Naive B cell (primary cell): ENCODE measurements around the gene HDAC10. TPM values are rescaled to one million over a fixed set of nuclear protein-coding genes. Genes with fewer than 3 reads are reported as not detected.

Source experiments
- ATAC-seq, 2 donors: fragments of 150-1000 bp; cut with Tn5 transposase; 2 replicates each; pipeline ENCODE4 v1.10.0; 2021; ENCODE audit warnings: low read depth in 2 of 2, mild to moderate bottlenecking in 2 of 2, moderate library complexity in 2 of 2
- DNase-seq: peaks from one replicate; pipeline ENCODE4 v3.0.0; 2022
- H3K27ac Mint-ChIP-seq, 6 donors: one replicate each; pipeline ENCODE4 v1.8.0; 2020 to 2022; ENCODE audit warnings: mild to moderate bottlenecking in 6 of 6, mixed read lengths in 6 of 6, moderate library complexity in 5 of 6, inconsistent platforms in 2 of 6
- H3K27me3 Mint-ChIP-seq, 3 donors: one replicate each; pipeline ENCODE4 v1.8.0; 2021 to 2022; ENCODE audit warnings: mixed read lengths in 3 of 3, mild to moderate bottlenecking in 1 of 3
- H3K36me3 Mint-ChIP-seq, 2 donors: one replicate each; pipeline ENCODE4 v1.8.0; 2020 to 2022; ENCODE audit warnings: mixed read lengths in 2 of 2, inconsistent platforms in 1 of 2, mild to moderate bottlenecking in 1 of 2
- H3K4me1 Mint-ChIP-seq, 3 donors: one replicate each; pipeline ENCODE4 v1.8.0; 2020 to 2022; ENCODE audit warnings: mixed read lengths in 3 of 3, inconsistent platforms in 1 of 3, mild to moderate bottlenecking in 1 of 3, moderate library complexity in 1 of 3
- H3K4me3 Mint-ChIP-seq, 8 donors: one replicate each; pipeline ENCODE4 v1.8.0; 2020 to 2022; ENCODE audit warnings: mild to moderate bottlenecking in 8 of 8, mixed read lengths in 8 of 8, moderate library complexity in 8 of 8, inconsistent platforms in 2 of 8
- H3K9me3 Mint-ChIP-seq, 7 donors: one replicate each; pipeline ENCODE4 v1.8.0; 2020 to 2022; ENCODE audit warnings: mixed read lengths in 7 of 7, mild to moderate bottlenecking in 5 of 7, inconsistent platforms in 2 of 7, moderate library complexity in 1 of 7
- polyA plus RNA-seq, 6 donors: library from polyadenylated mRNA; unstranded; fragments of 300-500 nt; fragmentation: Illumina TruSeq; gene quantifications; one replicate each; pipeline ENCODE4 v1.2.3, GENCODE V29; 2021; ENCODE audit warnings: low read depth in 6 of 6

HDAC10 gene
- polyA plus RNA-seq, 6 donors from 2014 or later = 4.6 to 8.2 (median 6.3) TPM

DNA sequence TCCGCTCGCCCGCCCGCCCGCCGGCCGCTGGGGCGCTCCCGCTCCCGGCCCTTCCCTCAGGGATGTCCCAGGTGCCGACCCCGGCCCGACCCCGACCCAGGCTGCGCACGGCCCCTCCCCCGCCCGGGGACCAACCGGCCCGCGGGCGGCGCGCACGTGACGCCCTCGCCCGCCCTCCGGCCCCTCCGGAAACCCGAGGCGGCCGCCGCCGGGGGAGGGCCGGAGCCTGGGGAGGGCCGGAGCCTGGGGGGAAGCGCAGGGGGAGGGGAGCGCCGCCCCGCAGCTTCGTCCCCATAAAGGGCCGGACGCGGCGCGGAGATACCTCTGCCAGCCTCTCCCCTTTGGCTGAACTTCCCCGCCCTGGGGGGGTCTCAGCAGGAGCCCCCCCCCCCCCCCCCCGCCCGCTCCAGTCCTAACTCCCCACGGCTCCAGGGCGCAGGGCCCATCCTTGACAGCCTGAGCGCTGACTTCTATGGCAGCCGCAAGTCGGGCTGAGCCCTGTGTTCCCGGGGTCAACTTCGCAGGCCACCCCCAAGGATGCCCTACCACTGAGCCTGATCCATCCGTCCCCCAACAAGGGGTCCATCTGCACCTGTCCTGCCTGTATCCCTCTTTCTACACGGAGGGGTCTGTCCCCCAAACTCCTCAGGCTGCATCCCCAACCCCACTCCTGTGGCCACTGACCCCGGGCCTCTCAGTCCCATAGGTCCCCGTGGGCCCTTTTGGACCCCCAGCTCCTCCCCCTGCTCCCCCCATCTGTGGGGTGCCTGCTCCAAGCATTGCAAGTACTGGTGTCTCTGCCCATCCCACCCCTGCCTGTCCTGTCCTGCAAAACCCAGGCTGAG is 10.8 kb upstream of the HDAC10 start, which contains the start of gene MAPK12:
MAPK12 (minus strand) TSS at position 69 of the 845 bp plus-strand sequence. CDS start 174 bp downstream, outside the sequence.
- H3K9me3 Mint-ChIP-seq = no peaks in the 10 kb centered on the region
- ATAC-seq (peak in 1 of 2 donors; percentile 3), DNase-seq (no peak)
- peaks cover 6 to 15% (median 14%) of the 10 kb centered on the region in 3 donors for H3K4me1 Mint-ChIP-seq
- peaks cover 0 to 51% (median 9%) of the 10 kb centered on the region in 3 donors for H3K27me3 Mint-ChIP-seq
- H3K4me3 Mint-ChIP-seq = peak within 1 kb of the TSS; percentile 45 to 83 (median 68)
- H3K27ac Mint-ChIP-seq = peak within 1 kb of the TSS in 1 of 6 donors; percentile 29
- H3K36me3 Mint-ChIP-seq = no peaks in the 10 kb centered on the region

DNA sequence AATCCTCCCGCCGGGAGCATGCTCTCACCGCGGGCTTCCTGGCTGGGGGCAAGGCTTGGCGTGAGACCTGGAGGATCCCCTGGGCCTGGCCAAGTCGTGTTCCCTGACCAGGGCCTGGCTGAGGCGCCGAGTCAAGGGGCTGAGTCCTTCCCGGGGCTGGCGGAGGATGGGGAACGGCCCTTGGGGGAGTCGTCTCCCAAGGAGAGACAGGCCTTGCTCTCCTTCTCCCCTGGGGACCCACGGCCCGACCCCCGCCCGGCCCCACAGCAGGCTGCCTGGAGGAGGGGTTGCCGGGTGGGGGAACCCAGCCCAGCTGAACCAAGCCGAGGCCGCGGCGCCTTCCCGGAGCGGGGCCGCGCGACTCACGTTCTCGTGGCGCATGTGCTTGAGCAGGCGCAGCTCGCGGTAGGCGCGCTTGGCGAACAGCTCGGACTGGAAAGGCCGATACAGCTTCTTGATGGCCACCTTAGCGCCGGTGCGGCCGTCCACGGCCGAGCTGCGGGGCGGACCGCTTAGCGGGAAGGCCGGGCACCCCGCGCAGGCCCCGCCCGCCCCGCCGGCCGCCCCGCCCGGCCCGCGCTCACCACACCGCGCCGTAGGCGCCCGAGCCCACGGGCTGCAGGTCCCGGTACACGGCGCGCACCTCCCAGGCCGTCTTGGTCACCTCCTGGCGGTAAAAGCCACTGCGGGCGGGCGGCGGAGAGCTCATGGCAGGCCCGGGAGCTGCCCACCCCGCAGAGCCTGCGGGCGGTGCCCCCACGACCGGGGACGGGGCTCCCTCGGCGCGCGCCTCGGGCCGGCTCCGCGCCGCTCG is 9.9 kb upstream of the HDAC10 start:
- H3K4me3 Mint-ChIP-seq = peak overlapping the region in 2 of 8 donors; percentile 27 to 50
- no peak overlapping the region for H3K27ac Mint-ChIP-seq
- DNase-seq = no peak
- no peaks in the 10 kb centered on the region for H3K9me3 Mint-ChIP-seq
- H3K4me1 Mint-ChIP-seq = peaks cover 6 to 15% (median 14%) of the 10 kb centered on the region in 3 donors
- H3K36me3 Mint-ChIP-seq = no peaks in the 10 kb centered on the region
- H3K27me3 Mint-ChIP-seq = peaks cover 0 to 47% (median 9%) of the 10 kb centered on the region in 3 donors
- ATAC-seq = peak; percentile 35 to 36

GRCh38 chr22:50260434-50260800 is 9.4 kb upstream of the HDAC10 start:
- H3K4me1 Mint-ChIP-seq = peaks cover 6 to 15% (median 14%) of the 10 kb centered on the region in 3 donors
- no peak overlapping the region for H3K27ac Mint-ChIP-seq
- DNase-seq (no peak), ATAC-seq (no peak)
- peaks cover 0 to 45% (median 9%) of the 10 kb centered on the region in 3 donors for H3K27me3 Mint-ChIP-seq
- H3K4me3 Mint-ChIP-seq = peak overlapping the region in 4 of 8 donors; percentile 15 to 50 (median 28)
- H3K9me3 Mint-ChIP-seq = no peaks in the 10 kb centered on the region
- no peaks in the 10 kb centered on the region for H3K36me3 Mint-ChIP-seq

DNA sequence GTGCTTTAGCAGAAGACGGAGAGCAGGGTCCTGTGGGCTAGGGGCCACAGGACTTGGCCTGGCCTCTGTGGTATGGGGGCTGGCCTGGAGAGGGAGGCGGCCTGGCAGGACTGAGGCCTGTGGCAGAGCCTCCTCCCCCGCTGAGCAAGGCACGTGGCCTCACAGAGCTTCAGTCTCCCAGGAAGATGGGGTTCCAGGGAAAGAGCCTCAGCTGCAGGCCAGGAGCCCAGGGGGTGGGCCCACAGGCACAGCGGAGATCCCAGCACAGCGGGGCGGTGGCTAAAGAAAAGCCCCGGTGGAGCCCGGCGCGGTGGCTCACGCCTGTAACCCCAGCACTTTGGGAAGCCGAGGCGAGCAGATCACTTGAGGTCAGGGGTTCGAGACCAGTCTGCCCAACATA is 8.2 kb upstream of the HDAC10 start:
- H3K27ac Mint-ChIP-seq = no peak overlapping the region
- ATAC-seq (no peak), DNase-seq (no peak)
- peaks cover 6 to 14% (median 11%) of the 10 kb centered on the region in 3 donors for H3K4me1 Mint-ChIP-seq
- peak overlapping the region in 3 of 8 donors; percentile 15 to 44 (median 40) for H3K4me3 Mint-ChIP-seq
- no peaks in the 10 kb centered on the region for H3K9me3 Mint-ChIP-seq
- no peaks in the 10 kb centered on the region for H3K36me3 Mint-ChIP-seq
- H3K27me3 Mint-ChIP-seq = peaks cover 0 to 42% (median 9%) of the 10 kb centered on the region in 3 donors

GRCh38 chr22:50258361-50259292 is 7.6 kb upstream of the HDAC10 start:
- DNase-seq (no peak), ATAC-seq (peak; percentile 26 to 34)
- H3K4me1 Mint-ChIP-seq = peaks cover 6 to 14% (median 11%) of the 10 kb centered on the region in 3 donors
- no peaks in the 10 kb centered on the region for H3K36me3 Mint-ChIP-seq
- peaks cover 0 to 35% (median 9%) of the 10 kb centered on the region in 3 donors for H3K27me3 Mint-ChIP-seq
- no peak overlapping the region for H3K27ac Mint-ChIP-seq
- peak overlapping the region in 3 of 8 donors; percentile 15 to 32 (median 24) for H3K4me3 Mint-ChIP-seq
- H3K9me3 Mint-ChIP-seq = no peaks in the 10 kb centered on the region

DNA sequence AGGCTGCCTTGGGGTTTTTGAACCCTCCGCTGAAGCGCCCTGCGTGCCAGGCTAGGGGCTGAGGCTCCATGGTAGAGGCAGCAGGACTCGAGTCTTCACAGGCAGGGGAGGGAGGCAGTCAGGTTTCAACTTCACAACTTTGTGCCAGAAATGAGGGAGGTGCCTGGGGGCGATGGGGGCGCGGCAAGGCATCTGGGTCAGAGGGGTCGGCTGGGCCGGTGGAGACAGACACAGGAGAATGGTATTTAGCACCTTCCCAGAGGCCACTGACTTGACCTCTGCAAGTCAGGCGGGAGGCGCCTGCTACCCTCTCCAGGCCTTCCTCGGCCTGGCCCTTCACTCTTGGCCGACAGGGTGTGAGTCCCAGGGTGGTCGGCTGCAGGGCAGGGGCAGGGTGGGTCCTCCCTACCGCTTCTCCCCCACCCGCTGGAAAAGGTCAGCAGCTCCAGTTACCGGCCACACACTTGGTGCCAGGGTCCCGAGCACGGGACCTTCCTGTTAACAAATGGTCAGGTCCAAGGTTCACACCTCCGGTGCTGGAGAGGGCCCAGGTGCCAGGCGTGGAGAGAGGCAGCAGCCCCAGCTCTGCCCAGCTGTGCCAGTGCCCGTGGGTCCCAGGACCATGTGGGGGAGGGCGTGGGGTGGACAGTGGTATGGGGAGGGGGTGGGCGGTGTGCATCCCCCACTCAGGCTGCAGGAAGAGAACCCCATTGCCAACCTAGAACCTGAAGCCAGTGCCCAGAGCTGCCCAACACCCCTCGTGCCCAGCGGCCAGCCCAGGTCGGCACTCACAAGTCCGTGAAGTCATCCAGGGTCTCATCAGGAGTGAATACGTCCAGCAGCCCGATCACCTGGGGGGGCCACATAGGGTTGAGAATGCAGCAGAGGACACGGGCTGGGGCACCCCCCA is 6.6 kb upstream of the HDAC10 start:
- Mint-ChIP-seq H3K4me3 (no peak overlapping the region), H3K9me3 (no peaks in the 10 kb centered on the region), H3K27ac (peak overlapping the region in 2 of 6 donors; percentile 15 to 16), H3K4me1 (peaks cover 6 to 9% (median 9%) of the 10 kb centered on the region in 3 donors), H3K27me3 (peaks cover 0 to 26% (median 9%) of the 10 kb centered on the region in 3 donors), H3K36me3 (no peaks in the 10 kb centered on the region)
- no peak for ATAC-seq
- DNase-seq = no peak

DNA sequence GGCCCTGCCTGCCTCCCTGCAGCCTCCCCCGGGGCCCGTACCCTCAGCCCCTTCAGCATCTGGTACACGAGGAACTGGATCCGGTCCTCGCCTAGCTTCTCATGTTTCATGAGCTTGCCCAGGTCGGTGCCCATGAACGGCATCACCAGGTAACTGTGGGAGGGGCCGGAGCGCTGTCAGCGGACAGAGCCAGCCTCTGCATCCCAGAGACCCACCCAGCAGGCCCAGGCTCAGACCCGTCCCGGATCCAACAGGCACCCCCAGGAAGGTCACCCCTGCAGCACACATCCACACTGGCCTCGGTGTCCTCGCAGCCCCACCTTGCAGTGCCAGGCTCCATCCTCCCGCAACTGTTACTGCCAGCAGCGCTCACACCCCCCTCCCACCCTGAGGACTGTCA is 6.0 kb upstream of the HDAC10 start:
- Mint-ChIP-seq H3K27me3 (peaks cover 0 to 19% (median 3%) of the 10 kb centered on the region in 3 donors), H3K9me3 (no peaks in the 10 kb centered on the region), H3K27ac (peak overlapping the region in 1 of 6 donors; percentile 15), H3K4me1 (peaks cover 2 to 5% (median 2%) of the 10 kb centered on the region in 3 donors), H3K36me3 (no peaks in the 10 kb centered on the region), H3K4me3 (no peak overlapping the region)
- ATAC-seq = no peak
- DNase-seq = no peak

DNA sequence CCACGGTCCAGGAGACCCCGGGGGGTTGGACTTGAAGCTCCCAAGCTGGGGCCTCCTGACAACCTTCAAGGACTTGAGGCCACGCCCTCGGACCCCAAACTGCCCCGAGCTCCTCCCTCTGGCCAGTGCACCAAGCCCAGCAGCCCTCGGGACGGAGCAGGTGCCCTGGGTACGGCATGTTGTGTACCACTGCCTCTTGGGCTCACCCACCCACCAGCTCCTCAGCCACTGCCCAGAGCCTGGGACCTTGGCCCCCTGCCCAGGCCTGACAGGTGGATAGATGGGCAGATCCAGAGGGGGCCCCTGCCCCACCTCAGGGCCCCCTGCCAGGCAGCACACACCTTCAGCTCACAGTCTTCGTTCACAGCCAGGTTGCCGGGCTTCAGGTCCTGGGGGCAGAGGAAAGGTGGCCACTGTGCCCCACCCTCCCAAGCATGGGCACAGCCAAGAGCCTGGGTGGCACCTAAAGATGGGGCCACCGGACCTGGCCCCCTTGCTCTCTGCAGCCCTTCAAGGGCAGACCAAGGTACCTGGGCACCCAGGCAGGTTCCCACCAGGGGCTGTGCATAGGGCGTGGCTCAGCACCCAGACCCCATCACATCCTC is 5.3 kb upstream of the HDAC10 start:
- H3K36me3 Mint-ChIP-seq = no peaks in the 10 kb centered on the region
- DNase-seq (no peak), ATAC-seq (no peak)
- H3K9me3 Mint-ChIP-seq = no peaks in the 10 kb centered on the region
- H3K27me3 Mint-ChIP-seq = peaks cover 0 to 17% (median 0%) of the 10 kb centered on the region in 3 donors
- no peak overlapping the region for H3K27ac Mint-ChIP-seq
- H3K4me1 Mint-ChIP-seq = peaks cover 0 to 3% (median 0%) of the 10 kb centered on the region in 3 donors
- no peak overlapping the region for H3K4me3 Mint-ChIP-seq

DNA sequence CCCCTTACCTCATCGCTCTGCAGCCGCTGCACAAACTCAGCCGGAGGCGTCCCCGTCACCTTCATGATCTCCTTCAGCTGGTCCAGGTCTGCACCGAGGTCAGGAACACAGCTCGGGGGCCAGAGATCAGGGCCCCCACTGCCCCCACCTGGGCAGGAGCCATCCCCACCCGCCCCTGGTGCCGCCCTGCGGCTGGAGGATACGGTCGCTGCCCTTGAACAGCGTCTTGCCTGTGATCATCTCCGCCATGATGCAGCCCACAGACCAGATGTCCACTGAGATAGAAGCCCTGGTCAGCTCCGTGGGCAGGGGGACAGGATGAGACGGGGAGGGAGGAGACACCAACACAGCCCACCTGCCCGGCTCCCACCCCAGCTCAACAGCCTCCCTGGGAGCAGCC is 4.5 kb upstream of the HDAC10 start:
- no peak overlapping the region for H3K4me3 Mint-ChIP-seq
- ATAC-seq (no peak), DNase-seq (no peak)
- H3K36me3 Mint-ChIP-seq = no peaks in the 10 kb centered on the region
- peaks cover 0 to 17% (median 0%) of the 10 kb centered on the region in 3 donors for H3K27me3 Mint-ChIP-seq
- H3K9me3 Mint-ChIP-seq = no peaks in the 10 kb centered on the region
- no peak overlapping the region for H3K27ac Mint-ChIP-seq
- H3K4me1 Mint-ChIP-seq = peaks cover 0 to 3% (median 0%) of the 10 kb centered on the region in 3 donors

- Mint-ChIP-seq H3K4me1 (peaks cover 3 to 4% (median 3%) of the 10 kb centered on the region in 3 donors), H3K27me3 (peaks cover 0 to 17% (median 0%) of the 10 kb centered on the region in 3 donors), H3K9me3 (no peaks in the 10 kb centered on the region), H3K27ac (no peak overlapping the region), H3K4me3 (no peak overlapping the region), H3K36me3 (no peaks in the 10 kb centered on the region)
- no peak for ATAC-seq
- no peak for DNase-seq
Measured at GRCh38 chr22:50255099-50255498, 4.0 kb upstream of the HDAC10 start.

DNA sequence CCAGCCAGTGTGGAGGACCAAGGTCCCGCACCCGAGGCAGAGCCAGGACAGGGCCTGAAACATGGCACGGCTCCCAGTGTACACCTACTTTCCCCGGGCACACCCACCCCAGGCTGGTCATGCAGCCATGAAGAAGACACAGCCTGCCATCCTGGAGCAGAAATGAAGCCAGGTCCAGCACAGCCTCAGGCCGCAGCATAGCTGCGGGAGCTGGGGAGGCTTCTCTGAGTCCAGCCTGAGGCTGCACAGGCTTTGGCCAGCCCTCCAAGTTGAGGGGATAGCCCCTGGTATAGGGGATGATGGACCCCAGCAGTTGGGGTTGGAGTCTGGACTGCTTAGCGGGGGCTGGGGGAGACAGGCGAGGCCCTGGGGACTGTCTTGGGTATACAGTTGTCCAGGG is 2.9 kb upstream of the HDAC10 start:
- Mint-ChIP-seq H3K9me3 (no peaks in the 10 kb centered on the region), H3K27ac (peak overlapping the region in 2 of 6 donors; percentile 9 to 59), H3K27me3 (peaks cover 0 to 10% (median 0%) of the 10 kb centered on the region in 3 donors), H3K4me3 (no peak overlapping the region), H3K36me3 (no peaks in the 10 kb centered on the region), H3K4me1 (peaks cover 3 to 5% (median 5%) of the 10 kb centered on the region in 3 donors)
- ATAC-seq (no peak), DNase-seq (no peak)
